DOHH2 (cell line): Measurements from ENCODE around the gene CCR6.

Source experiments
- H3F3A ChIP-seq: fragments of 200-600 bp; sonication (generic), shearing (Covaris generic); 2 replicates; pipeline ENCODE4 v1.6.0; 2016; ENCODE audit warnings: antibody characterized with exemption, mild to moderate bottlenecking; ENCODE audit not compliant: control insufficient read depth, insufficient read depth
- H3K27ac ChIP-seq: fragments of 200-600 bp; sonication (generic); 2 replicates; pipeline ENCODE4 v1.5.1; 2014; ENCODE audit warnings: low read depth, mild to moderate bottlenecking, low read length, moderate library complexity
- H3K27me3 ChIP-seq: fragments of 200-600 bp; sonication (generic); 2 replicates; pipeline ENCODE4 v1.6.1; 2014; ENCODE audit warnings: mild to moderate bottlenecking, low read length, mixed read lengths; ENCODE audit not compliant: control insufficient read depth
- H3K36me3 ChIP-seq: fragments of 200-600 bp; sonication (generic); 2 replicates; pipeline ENCODE4 v1.6.1; 2014; ENCODE audit warnings: mild to moderate bottlenecking, low read length, moderate library complexity, mixed read lengths; ENCODE audit not compliant: control insufficient read depth
- H3K4me1 ChIP-seq: fragments of 200-600 bp; sonication (generic); 2 replicates; pipeline ENCODE4 v1.6.1; 2014; ENCODE audit warnings: mild to moderate bottlenecking, low read length, mixed read lengths; ENCODE audit not compliant: control insufficient read depth
- H3K4me2 ChIP-seq: fragments of 200-600 bp; sonication (generic); 2 replicates; pipeline ENCODE4 v1.6.0; 2014; ENCODE audit warnings: mild to moderate bottlenecking, low read length, moderate library complexity
- H3K4me3 ChIP-seq: fragments of 200-600 bp; sonication (generic); 2 replicates; pipeline ENCODE4 v1.5.1; 2014; ENCODE audit warnings: mild to moderate bottlenecking, low read length, mixed read lengths
- H3K79me2 ChIP-seq: fragments of 200-600 bp; sonication (generic); 2 replicates; pipeline ENCODE4 v1.6.1; 2014; ENCODE audit warnings: mild to moderate bottlenecking, low read length, mixed read lengths; ENCODE audit not compliant: control insufficient read depth
- H3K9me2 ChIP-seq: fragments of 200-600 bp; sonication (generic); replicated peaks from 2 replicates; pipeline ENCODE4 v1.6.1; 2014; ENCODE audit warnings: mild to moderate bottlenecking, low read length, mixed read lengths; ENCODE audit not compliant: control insufficient read depth
- H3K9me3 ChIP-seq: fragments of 200-600 bp; sonication (generic); 2 replicates; pipeline ENCODE4 v1.6.1; 2014; ENCODE audit warnings: antibody characterized with exemption, low read length, mixed read lengths; ENCODE audit not compliant: control insufficient read depth, insufficient read depth
- H4K20me1 ChIP-seq: fragments of 200-600 bp; sonication (generic); 2 replicates; pipeline ENCODE4 v1.6.0; 2014; ENCODE audit warnings: low read depth, mild to moderate bottlenecking, antibody characterized with exemption, low read length, moderate library complexity; ENCODE audit not compliant: control insufficient read depth, insufficient read depth
- EZH2phosphoT487 ChIP-seq: fragments of 200-600 bp; sonication (generic); IDR thresholded peaks from 2 replicates; pipeline ENCODE4 v1.6.1; 2017; ENCODE audit warnings: borderline replicate concordance, mild to moderate bottlenecking, antibody characterized with exemption, low read length, moderate library complexity, mixed read lengths
- TF ChIP-seq, protein P1 (sequence below): fragments of 200-600 bp; sonication (generic); IDR thresholded peaks from one replicate; pipeline ENCODE4 v1.5.1; 2014; ENCODE audit warnings: antibody characterized with exemption, mild to moderate bottlenecking, low read depth, low read length; ENCODE audit not compliant: poor library complexity, severe bottlenecking

CCR6 gene

DNA sequence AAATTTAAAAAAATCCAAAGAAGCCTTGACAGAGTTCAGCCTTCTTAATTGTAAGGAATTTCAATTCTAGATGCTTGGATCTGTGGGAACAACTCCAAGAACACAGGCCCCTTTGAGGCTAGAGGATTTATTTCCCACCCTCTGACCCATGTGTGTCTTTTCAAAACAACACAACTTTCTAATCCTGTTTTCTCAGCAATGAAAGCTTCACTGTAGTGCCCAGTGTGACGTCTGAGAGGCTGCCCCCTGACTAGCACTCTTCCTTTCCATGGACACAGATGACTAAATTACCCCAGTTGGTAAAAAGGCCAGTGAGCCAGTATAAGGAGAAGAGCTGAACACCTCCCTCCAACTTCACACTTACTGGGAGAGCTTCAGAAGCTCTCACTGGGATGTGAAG, 16.5 kb upstream of the CCR6 start:
- Histone ChIP-seq H3K36me3 (no peaks in the 10 kb centered on the region), H3K27ac (no peak overlapping the region), H3K9me2 (no peaks in the 10 kb centered on the region), H3K9me3 (no peaks in the 10 kb centered on the region), H3F3A (0 out of 2 replicates have a peak, but pooled peaks cover 2% of the 10 kb centered on the region), H3K27me3 (peaks cover 15% of the 10 kb centered on the region), H3K4me2 (no peak overlapping the region), H3K4me1 (peaks cover 40% of the 10 kb centered on the region), H3K4me3 (no peak overlapping the region), H4K20me1 (no peaks in the 10 kb centered on the region), H3K79me2 (no peaks in the 10 kb centered on the region)
- TF ChIP-seq, protein P1, sequence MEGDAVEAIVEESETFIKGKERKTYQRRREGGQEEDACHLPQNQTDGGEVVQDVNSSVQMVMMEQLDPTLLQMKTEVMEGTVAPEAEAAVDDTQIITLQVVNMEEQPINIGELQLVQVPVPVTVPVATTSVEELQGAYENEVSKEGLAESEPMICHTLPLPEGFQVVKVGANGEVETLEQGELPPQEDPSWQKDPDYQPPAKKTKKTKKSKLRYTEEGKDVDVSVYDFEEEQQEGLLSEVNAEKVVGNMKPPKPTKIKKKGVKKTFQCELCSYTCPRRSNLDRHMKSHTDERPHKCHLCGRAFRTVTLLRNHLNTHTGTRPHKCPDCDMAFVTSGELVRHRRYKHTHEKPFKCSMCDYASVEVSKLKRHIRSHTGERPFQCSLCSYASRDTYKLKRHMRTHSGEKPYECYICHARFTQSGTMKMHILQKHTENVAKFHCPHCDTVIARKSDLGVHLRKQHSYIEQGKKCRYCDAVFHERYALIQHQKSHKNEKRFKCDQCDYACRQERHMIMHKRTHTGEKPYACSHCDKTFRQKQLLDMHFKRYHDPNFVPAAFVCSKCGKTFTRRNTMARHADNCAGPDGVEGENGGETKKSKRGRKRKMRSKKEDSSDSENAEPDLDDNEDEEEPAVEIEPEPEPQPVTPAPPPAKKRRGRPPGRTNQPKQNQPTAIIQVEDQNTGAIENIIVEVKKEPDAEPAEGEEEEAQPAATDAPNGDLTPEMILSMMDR: no peak
- TF ChIP-seq EZH2phosphoT487: no peak

DNA sequence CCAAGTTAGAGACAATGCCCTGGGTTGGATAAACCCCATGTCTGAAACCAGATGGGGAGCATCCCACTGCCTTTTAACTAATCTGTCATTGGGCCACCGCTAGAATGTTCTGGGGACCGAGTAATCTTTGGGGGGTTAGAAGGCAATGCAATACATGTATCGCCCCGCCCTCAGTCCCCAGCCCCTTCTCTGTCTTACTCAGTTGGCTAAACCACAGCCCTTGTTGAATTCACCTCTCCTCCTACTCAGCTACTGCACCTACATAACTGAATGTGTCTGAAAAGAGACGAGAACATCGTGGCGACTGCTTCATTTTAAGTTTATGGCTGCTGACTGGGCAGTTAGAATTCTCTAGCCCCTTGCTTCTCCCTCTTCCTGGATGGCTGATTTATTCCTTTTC, 15.1 kb upstream of the CCR6 start:
- H3K79me2 ChIP-seq: no peaks in the 10 kb centered on the region
- H3K4me1 ChIP-seq: peaks cover 43% of the 10 kb centered on the region
- peaks cover 19% of the 10 kb centered on the region for H3K27me3 ChIP-seq
- TF ChIP-seq, protein P1: no peak
- no peak for TF ChIP-seq EZH2phosphoT487
- H3K36me3 ChIP-seq: no peaks in the 10 kb centered on the region
- no peaks in the 10 kb centered on the region for H3K9me3 ChIP-seq
- peaks cover 5% of the 10 kb centered on the region for H3F3A ChIP-seq
- H3K27ac ChIP-seq: no peak overlapping the region
- no peak overlapping the region for H3K4me2 ChIP-seq
- no peaks in the 10 kb centered on the region for H4K20me1 ChIP-seq
- no peaks in the 10 kb centered on the region for H3K9me2 ChIP-seq
- H3K4me3 ChIP-seq: no peak overlapping the region

- peaks cover 19% of the 10 kb centered on the region for H3K27me3 ChIP-seq
- peaks cover 9% of the 10 kb centered on the region for H3F3A ChIP-seq
- H4K20me1 ChIP-seq: no peaks in the 10 kb centered on the region
- no peaks in the 10 kb centered on the region for H3K9me2 ChIP-seq
- no peaks in the 10 kb centered on the region for H3K9me3 ChIP-seq
- no peak overlapping the region for H3K4me3 ChIP-seq
- H3K4me1 ChIP-seq: peaks cover 43% of the 10 kb centered on the region
- H3K27ac ChIP-seq: no peak overlapping the region
- no peak overlapping the region for H3K4me2 ChIP-seq
- H3K36me3 ChIP-seq: no peaks in the 10 kb centered on the region
- H3K79me2 ChIP-seq: no peaks in the 10 kb centered on the region
- TF ChIP-seq, protein P1: no peak
- no peak for TF ChIP-seq EZH2phosphoT487
These were observed 14.6 kb upstream of the CCR6 start for GRCh38 chr6:167108278-167108677.
